Parathyroid adenoma (tissue), 2 donors: ENCODE measurements around the gene IFRD2.

ENCODE experiments used
- H2AFZ ChIP-seq: fragments of 300-600 bp; sonication (generic); one replicate; pipeline ENCODE4 v1.7.0; 2017; ENCODE audit warnings: antibody characterized with exemption, mild to moderate bottlenecking
- H3K27ac ChIP-seq: fragments of 300-600 bp; sonication (generic); one replicate; pipeline ENCODE4 v1.7.0; 2017
- H3K27me3 ChIP-seq: fragments of 300-600 bp; sonication (generic); one replicate; pipeline ENCODE4 v1.7.0; 2017; ENCODE audit warnings: low read length; ENCODE audit not compliant: control insufficient read depth, insufficient read depth
- H3K36me3 ChIP-seq: fragments of 300-600 bp; sonication (generic); one replicate; pipeline ENCODE4 v1.7.0; 2017; ENCODE audit warnings: low read length; ENCODE audit not compliant: control insufficient read depth, insufficient read depth
- H3K4me1 ChIP-seq: fragments of 300-600 bp; sonication (generic); one replicate; pipeline ENCODE4 v1.7.0; 2017; ENCODE audit warnings: control low read depth
- H3K4me2 ChIP-seq: fragments of 300-600 bp; sonication (generic); one replicate; pipeline ENCODE4 v1.7.0; 2017; ENCODE audit warnings: low read length
- H3K4me3 ChIP-seq: fragments of 300-600 bp; sonication (generic); one replicate; pipeline ENCODE4 v1.7.0; 2017; ENCODE audit warnings: low read depth, low read length
- H3K79me2 ChIP-seq: fragments of 300-600 bp; sonication (generic); one replicate; pipeline ENCODE4 v1.7.0; 2017; ENCODE audit warnings: control low read depth
- H3K9ac ChIP-seq: fragments of 300-600 bp; sonication (generic); one replicate; pipeline ENCODE4 v1.7.0; 2017; ENCODE audit warnings: mild to moderate bottlenecking
- H3K9me3 ChIP-seq: fragments of 300-600 bp; sonication (generic); one replicate; pipeline ENCODE4 v1.7.0; 2017; ENCODE audit warnings: low read length; ENCODE audit not compliant: control insufficient read depth
- TF ChIP-seq, protein P1 (sequence below): fragments of 300-600 bp; sonication (generic); IDR thresholded peaks from one replicate; pipeline ENCODE4 v1.7.0; 2017; ENCODE audit warnings: antibody characterized with exemption, mild to moderate bottlenecking
- donor health status: primary hyperparathyroidism.

Gene IFRD2

DNA sequence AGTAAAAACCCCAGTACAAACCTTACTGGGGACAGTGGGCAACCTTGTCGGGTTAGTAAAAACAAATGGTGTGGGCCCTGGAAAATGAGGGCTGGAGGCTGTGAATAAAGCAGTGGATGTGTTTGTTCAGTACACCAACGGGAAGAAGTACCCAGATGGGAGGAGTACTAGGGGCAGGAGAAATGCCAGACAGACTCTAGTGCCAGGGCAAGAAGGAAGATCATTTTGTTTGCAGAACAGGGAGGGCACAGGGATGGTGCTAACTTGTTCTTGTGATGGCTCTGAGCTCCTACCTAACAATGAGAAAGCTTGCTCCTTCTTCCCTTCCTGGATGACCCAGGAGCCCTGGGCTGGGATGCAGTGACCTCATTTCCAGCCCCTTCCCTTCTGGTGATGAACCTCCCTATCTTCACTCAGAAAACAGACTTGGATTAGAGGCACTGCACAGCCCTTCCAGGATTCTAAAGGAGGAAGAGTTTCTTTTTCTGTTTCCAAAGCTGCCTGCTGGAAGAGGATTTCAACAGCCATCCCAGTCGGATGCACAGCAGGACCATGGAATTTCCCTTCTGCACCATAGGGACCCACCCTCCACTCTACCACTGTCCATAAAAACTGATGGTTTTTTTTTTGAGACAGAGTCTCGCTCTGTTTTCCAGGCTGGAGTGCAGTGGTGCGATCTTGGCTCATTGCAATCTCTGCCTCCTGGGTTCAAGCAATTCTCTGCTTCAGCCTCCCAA, 42.3 kb upstream of the IFRD2 start:
- Histone ChIP-seq H3K27me3 (no peaks in the 10 kb centered on the region), H3K4me2 (no peak overlapping the region), H3K4me3 (no peak overlapping the region), H3K36me3 (no peaks in the 10 kb centered on the region), H2AFZ (no peak overlapping the region), H3K79me2 (no peaks in the 10 kb centered on the region), H3K27ac (peak overlapping the region; percentile 57), H3K9me3 (no peaks in the 10 kb centered on the region), H3K4me1 (peaks cover 9% of the 10 kb centered on the region), H3K9ac (no peak overlapping the region)
- TF ChIP-seq, protein P1, sequence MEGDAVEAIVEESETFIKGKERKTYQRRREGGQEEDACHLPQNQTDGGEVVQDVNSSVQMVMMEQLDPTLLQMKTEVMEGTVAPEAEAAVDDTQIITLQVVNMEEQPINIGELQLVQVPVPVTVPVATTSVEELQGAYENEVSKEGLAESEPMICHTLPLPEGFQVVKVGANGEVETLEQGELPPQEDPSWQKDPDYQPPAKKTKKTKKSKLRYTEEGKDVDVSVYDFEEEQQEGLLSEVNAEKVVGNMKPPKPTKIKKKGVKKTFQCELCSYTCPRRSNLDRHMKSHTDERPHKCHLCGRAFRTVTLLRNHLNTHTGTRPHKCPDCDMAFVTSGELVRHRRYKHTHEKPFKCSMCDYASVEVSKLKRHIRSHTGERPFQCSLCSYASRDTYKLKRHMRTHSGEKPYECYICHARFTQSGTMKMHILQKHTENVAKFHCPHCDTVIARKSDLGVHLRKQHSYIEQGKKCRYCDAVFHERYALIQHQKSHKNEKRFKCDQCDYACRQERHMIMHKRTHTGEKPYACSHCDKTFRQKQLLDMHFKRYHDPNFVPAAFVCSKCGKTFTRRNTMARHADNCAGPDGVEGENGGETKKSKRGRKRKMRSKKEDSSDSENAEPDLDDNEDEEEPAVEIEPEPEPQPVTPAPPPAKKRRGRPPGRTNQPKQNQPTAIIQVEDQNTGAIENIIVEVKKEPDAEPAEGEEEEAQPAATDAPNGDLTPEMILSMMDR, result no peak

DNA sequence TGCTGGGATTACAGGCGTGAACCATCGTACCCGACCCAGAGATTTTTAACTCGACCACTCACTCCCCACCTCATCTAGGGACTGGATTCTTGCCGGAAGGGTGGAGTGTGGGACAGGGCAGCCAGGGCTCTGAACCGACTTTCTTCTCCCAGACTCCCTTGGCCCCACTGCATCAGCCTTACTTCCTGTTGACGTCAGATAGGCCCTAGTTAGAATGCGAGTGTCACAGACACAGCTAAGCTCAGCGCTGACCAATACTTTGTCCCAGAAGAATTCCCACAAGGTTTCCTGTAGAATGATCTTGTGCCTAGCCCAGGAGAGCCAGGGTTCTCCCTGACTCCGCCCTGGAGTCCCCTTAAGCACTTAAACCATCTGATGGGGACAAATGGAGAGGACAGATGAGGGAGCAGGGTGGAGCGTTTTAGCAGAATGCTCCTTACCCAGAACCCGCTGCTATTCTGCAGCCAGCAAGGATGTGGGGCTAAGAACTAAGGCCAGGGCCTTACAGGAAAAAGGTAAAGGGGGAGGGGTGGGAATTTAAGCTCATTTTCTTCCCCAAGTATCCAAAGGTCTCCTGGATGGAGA, 41.6 kb upstream of the IFRD2 start:
- Histone ChIP-seq H3K79me2 (no peaks in the 10 kb centered on the region), H3K4me1 (peaks cover 9% of the 10 kb centered on the region), H3K9me3 (no peaks in the 10 kb centered on the region), H3K4me2 (no peak overlapping the region), H3K36me3 (no peaks in the 10 kb centered on the region), H3K27me3 (no peaks in the 10 kb centered on the region), H3K27ac (peak overlapping the region; percentile 57), H3K4me3 (no peak overlapping the region), H3K9ac (no peak overlapping the region), H2AFZ (no peak overlapping the region)
- TF ChIP-seq, protein P1, result no peak

DNA sequence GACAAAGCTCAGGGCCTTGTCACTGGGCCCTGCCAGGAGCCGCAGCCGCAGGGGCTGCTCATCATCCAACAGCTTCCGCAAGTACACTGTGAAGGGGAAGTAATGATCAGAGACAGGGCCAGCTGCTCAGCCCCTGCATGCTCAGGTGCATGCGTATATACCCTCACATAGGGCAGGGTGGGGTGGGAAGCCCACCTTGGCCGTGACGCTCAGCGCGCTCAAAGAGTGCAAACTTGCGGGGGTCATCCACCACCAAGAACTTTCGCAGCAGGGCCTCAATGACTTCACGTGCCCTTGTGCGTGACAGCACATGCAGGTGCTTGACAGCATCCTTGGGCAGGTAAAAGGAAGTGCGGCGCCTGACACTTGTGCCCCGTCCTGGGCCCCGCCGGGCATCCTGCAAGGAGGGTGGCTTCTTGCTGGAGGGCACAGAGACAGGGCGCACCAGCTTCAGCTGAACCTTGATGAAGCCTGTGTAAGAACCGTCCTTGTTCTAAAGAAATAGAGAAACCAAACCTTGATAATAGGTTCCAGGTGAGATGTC, 39.2 kb upstream of the IFRD2 start:
- H3K79me2 ChIP-seq, result peaks cover 12% of the 10 kb centered on the region
- H3K4me2 ChIP-seq, result no peak overlapping the region
- H3K4me3 ChIP-seq, result no peak overlapping the region
- no peaks in the 10 kb centered on the region for H3K9me3 ChIP-seq
- no peaks in the 10 kb centered on the region for H3K27me3 ChIP-seq
- no peaks in the 10 kb centered on the region for H3K36me3 ChIP-seq
- H3K4me1 ChIP-seq, result peaks cover 17% of the 10 kb centered on the region
- H2AFZ ChIP-seq, result no peak overlapping the region
- no peak overlapping the region for H3K9ac ChIP-seq
- TF ChIP-seq, protein P1, result no peak
- no peak overlapping the region for H3K27ac ChIP-seq

DNA sequence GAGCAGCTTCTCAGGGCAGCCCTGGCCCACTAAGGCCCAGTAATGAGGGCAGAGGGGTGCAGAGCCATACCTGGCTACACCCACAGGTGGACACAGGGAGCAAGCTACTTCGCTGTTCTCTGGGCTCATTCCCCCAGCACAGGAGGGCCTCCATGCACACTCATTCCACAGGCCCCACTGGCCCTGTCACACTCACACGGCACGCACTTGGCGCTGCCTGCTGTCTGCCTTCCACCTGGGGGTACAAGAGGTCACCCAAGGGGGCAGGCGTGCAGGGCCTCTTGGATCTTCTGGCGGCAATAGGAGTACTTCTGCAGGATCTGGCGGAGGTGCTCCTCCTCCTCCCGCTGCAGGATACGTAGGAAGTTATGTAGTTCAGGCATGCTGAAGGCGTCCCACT, 38.1 kb upstream of the IFRD2 start:
- TF ChIP-seq, protein P1, result no peak
- Histone ChIP-seq H3K9me3 (no peaks in the 10 kb centered on the region), H3K79me2 (peaks cover 12% of the 10 kb centered on the region), H3K4me2 (no peak overlapping the region), H3K27me3 (no peaks in the 10 kb centered on the region), H3K9ac (no peak overlapping the region), H3K36me3 (no peaks in the 10 kb centered on the region), H3K4me3 (no peak overlapping the region), H3K27ac (no peak overlapping the region), H3K4me1 (peaks cover 8% of the 10 kb centered on the region), H2AFZ (no peak overlapping the region)
